GM19238 (cell line): ENCODE data around the gene ASCL1.

Experiments used
- DNase-seq: peaks from one replicate; pipeline ENCODE4 v3.0.0; 2011; ENCODE audit warnings: low spot score; ENCODE audit not compliant: insufficient read length

Gene ASCL1

DNA sequence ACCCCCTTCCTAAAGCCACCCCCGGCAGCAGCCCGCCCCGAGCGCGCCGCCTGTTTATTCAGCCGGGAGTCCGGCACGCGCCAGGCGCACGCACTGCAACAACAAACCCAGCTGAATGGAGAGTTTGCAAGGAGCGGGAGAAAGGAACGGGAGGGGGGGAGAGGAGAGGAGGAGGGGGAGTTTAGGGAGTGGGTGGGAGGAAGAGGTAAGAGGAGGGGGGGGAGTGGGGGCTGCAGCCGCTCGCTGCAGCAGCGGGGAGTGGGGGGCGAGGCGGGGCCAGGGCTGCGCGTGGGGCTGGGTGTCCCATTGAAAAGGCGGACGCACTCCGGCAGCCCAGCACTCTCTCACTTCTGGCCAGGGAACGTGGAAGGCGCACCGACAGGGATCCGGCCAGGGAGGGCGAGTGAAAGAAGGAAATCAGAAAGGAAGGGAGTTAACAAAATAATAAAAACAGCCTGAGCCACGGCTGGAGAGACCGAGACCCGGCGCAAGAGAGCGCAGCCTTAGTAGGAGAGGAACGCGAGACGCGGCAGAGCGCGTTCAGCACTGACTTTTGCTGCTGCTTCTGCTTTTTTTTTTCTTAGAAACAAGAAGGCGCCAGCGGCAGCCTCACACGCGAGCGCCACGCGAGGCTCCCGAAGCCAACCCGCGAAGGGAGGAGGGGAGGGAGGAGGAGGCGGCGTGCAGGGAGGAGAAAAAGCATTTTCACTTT is at the start of gene ASCL1:
Gene ASCL1, plus strand, starts transcription at position 336 of the 712 bp plus-strand sequence. CDS start 571 bp downstream, outside the sequence.
- peak; percentile 43 for DNase-seq

GRCh38 chr12:102907918-102908317 is 49.6 kb upstream of the ASCL1 start:
- DNase-seq = no peak

DNA sequence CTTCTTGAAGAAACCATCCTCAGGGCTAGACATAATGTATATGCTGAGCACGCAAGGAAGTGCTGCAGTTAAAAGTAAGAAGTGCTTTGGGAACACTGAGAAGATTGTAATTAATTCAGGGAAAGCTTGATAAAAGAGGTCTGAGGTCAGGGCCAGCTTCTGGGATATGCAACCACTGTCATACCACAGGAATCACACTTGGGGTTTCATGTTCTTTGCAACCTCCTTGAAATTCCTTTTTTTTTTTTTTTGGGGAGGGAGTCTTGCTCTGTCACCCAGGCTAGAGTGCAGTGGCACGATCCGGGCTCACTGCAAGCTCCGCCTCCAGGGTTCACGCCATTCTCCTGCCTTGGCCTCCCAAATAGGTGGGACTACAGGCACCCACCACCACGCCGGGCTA is 47.3 kb upstream of the ASCL1 start:
- no peak for DNase-seq

- no peak for DNase-seq
Observed at GRCh38 chr12:102910792-102911191, 46.7 kb upstream of the ASCL1 start.

GRCh38 chr12:102911320-102911719 is 46.2 kb upstream of the ASCL1 start:
- no peak for DNase-seq

DNA sequence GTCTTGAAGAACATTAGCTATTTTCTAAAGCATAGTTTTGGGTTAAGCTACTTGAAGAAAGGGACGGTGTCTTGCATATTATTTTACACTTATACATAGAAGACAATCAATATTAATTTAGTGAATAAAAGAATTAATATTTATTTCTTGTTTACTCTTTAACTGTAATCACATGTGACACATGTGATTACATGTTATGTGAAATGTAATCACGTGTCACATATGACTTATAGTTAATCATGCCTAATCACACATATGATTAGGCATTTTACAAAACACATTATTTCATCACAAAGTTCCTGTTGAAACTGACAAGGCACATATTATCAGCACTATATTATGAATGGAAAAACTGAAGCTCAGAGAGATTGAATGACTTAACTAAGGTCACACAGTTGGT is 45.2 kb upstream of the ASCL1 start:
- no peak for DNase-seq

GRCh38 chr12:102913453-102914226 is 43.8 kb upstream of the ASCL1 start:
- no peak for DNase-seq

- DNase-seq = no peak
Observed at GRCh38 chr12:102916252-102917025, 41.0 kb upstream of the ASCL1 start.

- DNase-seq = peak; percentile 5
Observed at GRCh38 chr12:102917026-102917787, 40.3 kb upstream of the ASCL1 start, which contains the start of gene PAH. Gene PAH (minus strand): TSS chr12:102917244. CDS start chr12:102917130, 114 bp downstream.

DNA sequence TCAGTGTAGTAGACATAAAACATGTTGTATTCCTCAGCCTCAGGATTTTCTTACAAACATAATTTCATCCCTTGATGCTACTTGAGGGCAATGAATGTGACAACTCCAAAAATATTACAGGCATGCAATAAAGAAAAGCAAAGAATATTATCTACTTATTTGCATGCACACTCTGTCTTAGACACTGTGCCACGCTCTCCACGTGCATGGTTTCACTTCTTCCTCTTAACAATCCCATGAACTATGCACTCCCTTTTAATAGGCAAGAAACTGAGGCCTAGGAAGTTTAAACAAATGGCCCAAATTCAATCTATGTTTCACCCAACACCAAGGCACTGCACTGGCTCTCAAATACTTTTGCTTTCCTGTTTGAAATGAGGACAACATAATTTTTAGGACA is 38.6 kb upstream of the ASCL1 start:
- no peak for DNase-seq

DNA sequence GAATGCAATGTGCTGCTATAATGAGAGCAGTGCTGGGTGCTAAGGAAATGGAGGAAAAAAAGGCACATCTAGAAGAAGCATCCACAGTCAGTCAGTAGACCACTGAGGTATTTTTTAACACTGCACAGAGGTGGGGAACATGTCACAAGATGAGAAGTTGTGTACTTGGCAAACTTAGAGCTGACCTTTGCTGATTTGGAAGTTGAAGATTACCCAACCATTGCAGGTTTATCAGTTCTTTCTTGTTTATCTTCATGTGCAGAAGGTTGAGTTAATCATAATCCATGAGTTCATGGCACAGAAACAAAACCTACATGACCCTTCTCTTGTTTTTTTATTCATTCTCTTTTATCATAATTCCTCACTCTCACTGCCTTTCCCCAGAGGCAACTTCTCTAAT is 37.2 kb upstream of the ASCL1 start:
- DNase-seq = no peak

GRCh38 chr12:102921240-102921639 is 36.2 kb upstream of the ASCL1 start:
- DNase-seq = no peak

DNA sequence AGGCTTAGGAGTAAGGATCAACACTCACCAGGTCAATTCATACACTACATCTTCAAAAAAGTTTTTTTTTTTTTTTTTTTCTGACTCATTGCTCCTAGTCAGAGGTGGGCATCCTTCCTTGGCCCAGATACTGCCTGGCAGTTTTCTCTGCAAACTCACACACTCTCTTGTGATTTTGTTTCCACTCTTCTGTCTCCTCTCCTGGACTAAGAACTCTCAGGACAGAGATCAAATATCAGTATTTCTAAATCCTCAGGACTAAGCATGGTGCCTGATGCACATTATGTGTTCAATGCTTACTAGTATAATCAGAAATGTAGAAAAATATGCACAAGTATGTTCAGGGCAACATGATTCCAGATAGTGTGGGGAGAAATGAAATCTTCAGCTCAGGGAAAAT is 30.3 kb upstream of the ASCL1 start:
- DNase-seq = no peak

- no peak for DNase-seq
Observed at GRCh38 chr12:102933168-102933567, 24.3 kb upstream of the ASCL1 start.

- DNase-seq = no peak
Observed at GRCh38 chr12:102939059-102939458, 18.4 kb upstream of the ASCL1 start.

- DNase-seq = no peak
Observed at GRCh38 chr12:102939670-102940222, 17.7 kb upstream of the ASCL1 start.

DNA sequence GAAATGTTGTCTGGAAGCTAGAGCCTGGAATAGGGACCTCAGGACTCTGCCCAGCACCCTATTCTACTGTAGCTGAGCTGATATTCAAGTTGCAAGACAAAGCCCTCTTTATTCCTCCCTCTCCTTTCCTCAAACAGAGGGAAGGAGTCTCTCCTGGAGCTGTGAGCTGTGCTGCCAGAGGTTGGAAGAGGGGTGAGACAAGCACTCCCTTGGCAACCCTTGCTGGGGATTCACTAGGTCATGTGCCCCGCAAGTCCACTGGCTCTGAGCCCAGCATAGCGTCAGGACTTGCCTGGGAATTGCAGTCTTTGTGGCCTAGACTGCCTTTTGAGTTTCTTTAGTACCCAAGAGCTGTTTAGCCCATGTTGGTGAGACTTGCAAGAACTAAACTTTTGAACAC is 11.4 kb upstream of the ASCL1 start:
- no peak for DNase-seq

DNA sequence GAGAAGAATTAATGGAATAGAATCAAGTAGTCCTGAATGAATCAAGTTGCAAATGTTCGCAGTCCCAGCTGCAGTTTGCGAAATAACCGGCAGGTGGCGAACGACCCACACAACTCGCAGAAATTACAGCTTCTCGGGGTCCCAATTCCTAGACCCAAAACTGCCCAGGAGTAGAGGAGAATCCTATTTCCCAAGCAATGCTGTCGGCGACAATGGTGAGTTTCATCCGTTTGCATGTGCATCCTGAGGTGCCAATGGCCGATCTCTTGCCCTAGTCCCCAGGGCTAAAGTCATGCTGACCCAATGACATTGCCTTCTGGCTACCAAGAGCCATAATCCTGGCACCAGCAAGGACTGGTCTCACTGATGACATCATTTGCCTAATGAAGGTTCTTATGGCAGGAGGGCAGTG is 8.5 kb upstream of the ASCL1 start:
- DNase-seq = no peak

DNA sequence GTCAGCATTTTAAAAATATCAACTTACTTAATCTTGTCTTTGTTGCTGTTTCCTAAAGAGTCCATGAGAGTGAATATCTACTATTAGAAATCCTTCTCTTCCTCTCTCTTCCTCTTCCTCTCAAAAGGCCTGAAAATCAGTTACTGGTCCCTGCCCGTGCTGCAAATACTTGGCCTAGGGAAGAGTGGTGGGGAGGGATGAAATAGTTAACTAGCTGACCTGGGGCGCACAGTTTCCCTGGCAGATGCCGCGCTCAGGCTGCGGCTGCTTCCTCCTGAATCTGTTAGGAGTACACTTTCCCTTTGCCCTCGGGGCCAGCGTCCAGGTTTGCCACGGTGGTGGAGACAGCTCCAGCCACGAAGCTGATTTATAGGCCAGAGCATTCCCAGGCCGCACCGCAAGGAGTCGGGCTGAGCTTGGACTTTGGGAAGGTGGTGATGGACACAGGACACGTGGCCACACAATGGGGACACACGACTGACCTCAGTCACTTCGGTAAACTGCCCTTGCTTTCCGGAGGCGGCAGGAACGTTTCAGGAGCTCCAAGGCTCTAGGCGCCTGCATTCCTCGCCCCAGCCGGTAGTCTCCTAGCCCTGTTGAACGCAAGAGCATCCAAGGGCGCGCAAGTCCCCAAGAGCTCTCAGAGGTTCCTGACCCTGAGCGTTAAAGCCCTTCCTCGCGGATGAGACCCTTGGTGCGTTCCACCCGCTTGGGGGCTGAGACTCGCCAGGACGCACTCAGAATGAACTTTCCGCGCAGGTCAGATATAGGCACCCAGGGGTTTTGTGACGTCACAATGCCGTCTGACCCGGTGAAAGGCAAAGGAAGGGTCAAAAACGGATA is 7.1 kb upstream of the ASCL1 start:
- DNase-seq = no peak
